GM15510 (cell line): ENCODE results near the gene MOCOS.

Source experiments
- POLR2A ChIP-seq: IDR thresholded peaks from 3 replicates; pipeline ENCODE4 v1.6.1; 2011; ENCODE audit warnings: borderline replicate concordance; ENCODE audit not compliant: insufficient read length; ENCODE audit errors: extremely low read depth

MOCOS gene

DNA sequence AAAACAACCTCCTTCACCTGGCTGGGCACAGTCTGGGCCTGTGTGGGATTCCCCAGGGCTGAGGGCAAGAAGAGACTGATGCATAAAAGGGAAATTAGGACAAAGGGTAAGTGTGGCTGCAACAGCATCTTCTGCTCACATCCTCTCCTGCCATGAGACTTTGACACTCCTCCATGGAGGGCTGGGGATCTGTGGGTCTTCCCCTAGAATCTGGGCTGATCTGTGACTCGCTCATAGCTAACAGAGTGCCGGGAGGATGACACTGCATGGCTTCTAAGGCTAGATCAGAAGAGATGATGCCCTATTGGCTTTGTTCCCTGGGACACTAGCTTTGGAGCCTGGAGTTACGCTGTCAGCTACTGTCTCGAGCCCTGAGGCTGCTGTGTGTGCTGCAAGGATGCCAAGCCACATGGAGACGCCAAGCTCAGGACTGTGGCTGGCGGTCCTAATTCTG is 24.3 kb downstream of the MOCOS start:
- no peak for TF ChIP-seq POLR2A

DNA sequence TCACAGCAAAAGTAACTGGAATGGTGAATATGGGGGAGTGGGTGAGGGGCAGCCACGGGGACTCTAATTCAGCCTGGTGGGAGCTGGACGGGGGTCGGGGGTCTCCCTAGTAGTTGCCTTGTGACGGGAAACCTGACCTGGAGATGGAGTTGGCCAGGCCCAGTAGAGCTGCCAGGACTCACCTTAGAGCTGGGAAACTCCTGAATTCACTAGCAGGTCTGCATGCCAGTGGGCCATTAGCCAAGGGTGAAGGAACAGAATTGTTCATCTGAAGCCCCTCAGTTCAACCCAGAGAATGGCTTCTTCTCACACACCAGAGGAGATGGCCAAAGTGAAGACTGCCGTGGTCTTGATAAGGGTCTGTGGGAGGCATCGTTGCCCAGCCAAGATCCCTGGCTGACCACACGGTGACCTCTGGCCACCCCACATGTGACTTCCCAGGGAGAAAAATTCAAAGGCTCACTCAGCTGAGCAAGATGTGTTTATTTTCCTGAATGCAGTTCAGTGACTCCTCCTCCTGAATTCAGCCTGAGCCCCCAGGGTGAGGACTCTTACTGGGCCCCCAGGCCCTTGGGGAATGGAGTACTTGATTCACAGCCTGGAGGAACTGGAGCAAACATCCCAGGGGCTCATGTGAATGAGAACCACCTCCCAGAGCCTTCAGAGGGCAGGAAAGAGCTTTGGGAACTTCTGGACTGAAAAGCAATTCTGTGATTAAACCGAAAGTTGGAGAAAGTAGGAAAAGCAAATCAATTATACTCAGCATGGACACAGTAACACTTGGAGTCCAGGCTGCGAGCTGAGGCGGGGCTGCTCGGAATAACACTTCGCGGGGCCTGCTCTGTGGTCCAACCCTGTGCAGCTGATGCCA is 25.2 kb downstream of the MOCOS start:
- no peak for TF ChIP-seq POLR2A

DNA sequence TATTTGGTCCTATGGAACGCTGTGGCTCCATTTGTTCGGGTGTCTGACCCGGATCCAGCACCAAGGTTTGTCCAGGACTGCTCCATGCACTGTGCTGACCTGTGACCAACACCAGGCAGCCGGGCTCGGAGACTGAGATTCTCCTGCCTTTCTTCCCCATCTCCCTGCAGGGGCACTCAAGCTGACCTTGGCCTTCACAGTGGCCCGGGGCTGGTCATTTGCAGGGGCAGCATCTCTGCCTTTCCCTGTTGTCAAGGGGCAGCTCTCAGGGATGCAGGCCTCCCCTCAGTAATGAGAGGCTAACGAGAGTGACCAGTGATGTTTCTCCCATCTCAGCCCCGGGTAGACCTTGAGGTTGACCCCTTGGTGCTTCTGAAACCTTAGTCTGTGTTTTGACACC is 27.5 kb downstream of the MOCOS start:
- no peak for TF ChIP-seq POLR2A

- no peak for TF ChIP-seq POLR2A
These were observed 28.3 kb downstream of the MOCOS start for GRCh38 chr18:36215577-36215976.

- no peak for TF ChIP-seq POLR2A
These were observed 30.1 kb downstream of the MOCOS start for GRCh38 chr18:36217348-36217747.

DNA sequence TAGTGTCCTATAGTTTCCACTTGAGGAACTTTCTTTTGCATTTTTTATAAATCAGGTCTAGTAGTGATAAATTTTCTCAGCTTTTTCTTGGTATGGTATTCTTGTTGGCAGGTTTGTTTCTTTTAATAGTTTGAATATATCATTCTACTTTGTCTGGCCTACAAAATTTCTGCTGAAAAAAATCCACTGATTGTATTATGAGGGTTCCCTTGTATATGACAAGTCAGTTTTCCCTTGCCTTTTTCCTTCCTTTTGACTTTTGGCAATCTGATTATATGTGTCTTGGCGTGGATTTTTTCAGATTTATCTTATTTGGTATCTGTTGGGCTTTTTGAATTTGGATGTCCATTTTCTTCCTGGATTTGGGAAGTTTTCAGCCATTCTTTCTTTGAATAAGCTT is 41.9 kb downstream of the MOCOS start:
- no peak for TF ChIP-seq POLR2A

GRCh38 chr18:36241831-36242230 is 54.5 kb downstream of the MOCOS start:
- TF ChIP-seq POLR2A = no peak

DNA sequence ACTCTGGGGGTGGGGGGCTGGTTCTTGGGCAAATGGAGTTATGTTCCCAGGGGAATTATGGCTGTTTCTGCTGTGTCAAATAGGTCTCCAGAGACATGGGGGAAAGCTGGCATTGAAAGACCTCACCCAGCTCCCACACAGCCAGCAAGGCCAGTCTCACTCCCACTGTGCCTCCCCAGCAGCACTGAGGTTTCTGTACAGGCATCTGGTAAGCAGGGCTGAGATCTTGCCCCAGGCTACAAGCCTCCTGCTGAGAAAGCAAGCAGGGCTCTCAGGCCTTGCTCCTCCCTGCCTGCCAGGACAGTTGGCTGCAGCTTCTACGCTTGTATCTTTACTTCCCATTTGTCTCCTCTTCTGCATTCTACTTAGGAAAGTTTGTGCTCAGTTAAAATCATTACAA is 59.7 kb downstream of the MOCOS start:
- TF ChIP-seq POLR2A = no peak

DNA sequence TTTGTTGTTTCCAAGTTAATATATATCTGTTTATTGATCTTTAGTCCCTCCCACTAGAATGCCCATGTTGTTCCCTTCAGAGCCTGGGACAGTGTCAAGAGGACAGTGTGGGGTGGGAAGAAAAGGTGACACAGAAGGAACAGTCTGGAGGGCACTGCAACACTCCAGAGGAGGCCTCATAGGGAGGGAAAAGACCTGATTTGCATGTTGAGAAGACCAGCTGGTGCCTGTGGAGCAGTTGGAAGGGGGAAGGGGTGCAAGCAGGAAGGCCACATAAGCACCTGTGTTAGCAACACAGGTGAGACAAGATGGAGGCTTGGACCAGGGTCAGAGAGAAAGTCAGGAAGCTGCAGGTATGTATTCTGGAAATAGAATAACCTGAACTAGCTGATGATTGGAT is 62.1 kb downstream of the MOCOS start:
- no peak for TF ChIP-seq POLR2A

DNA sequence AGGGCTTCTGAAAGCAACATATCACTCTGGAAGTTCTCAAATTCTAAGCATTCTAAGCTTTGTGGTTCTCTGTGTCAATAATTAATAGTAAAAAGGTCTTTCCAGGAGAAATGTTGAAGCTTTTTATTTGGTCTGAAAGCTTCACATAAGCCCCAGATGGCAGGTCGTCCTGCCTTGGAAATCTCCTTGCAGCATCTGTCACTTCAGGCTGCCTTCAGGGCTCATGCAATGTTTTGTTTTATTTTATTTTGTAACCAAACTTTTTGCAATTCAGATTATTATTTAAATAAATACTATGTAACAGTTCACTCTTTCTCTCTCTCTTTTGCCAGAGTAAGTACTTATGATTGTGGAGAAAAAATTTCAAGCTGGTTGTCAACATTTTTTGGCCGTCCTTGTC is 63.5 kb downstream of the MOCOS start:
- TF ChIP-seq POLR2A = no peak

GRCh38 chr18:36255072-36255698 is 67.9 kb downstream of the MOCOS start:
- no peak for TF ChIP-seq POLR2A

GRCh38 chr18:36256094-36256493 is 68.8 kb downstream of the MOCOS start:
- no peak for TF ChIP-seq POLR2A

DNA sequence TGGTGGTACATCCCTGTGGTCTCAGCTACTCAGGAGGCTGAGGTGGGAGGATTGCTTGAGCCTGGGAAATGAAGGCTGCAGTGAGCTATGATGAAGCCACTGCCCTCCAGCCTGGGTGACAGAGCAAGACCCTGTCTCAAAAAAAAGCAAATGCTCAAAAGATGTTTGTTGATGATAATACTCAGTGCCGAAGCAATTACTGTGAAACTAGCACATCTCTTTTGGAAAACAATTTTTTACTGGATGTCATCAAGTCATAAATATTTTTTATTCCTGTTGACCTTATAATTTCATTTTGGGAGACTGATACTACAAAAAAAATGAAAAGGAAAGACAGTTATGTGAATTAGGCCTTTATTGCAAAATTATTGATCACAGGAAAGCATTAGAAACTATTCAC is 75.7 kb downstream of the MOCOS start:
- TF ChIP-seq POLR2A = no peak

GRCh38 chr18:36264283-36264682 is 77.0 kb downstream of the MOCOS start:
- no peak for TF ChIP-seq POLR2A

DNA sequence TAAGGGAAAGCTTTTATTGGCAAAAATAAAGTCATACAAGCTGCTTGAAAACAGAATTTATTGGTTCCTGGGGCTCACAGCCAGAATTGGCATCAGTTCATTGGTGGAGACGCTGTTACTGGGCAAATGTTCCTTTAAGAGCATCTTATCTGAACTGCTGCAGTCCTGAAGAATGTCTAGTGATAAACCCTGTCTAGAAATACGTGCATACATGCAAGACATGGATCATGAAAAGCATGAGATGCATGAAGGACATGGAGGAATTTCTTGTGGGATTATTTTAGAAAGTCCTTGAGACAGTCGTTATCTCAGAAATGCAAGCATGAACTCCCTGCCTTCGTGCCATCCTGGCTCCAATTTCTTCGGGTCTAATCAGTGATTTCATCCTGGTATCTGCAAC is 77.7 kb downstream of the MOCOS start:
- no peak for TF ChIP-seq POLR2A

GRCh38 chr18:36269157-36269556 is 81.9 kb downstream of the MOCOS start:
- TF ChIP-seq POLR2A = no peak
